Neuron (in vitro differentiated cells): ENCODE data around the gene MALAT1.

Experiments
- H2AFZ ChIP-seq: one replicate; pipeline ENCODE4 v1.6.1; 2013; ENCODE audit warnings: low read depth, mild to moderate bottlenecking, inconsistent platforms, low read length, moderate library complexity
- H3K27me3 ChIP-seq: one replicate; pipeline ENCODE4 v1.6.1; 2013; ENCODE audit warnings: low read length; ENCODE audit not compliant: insufficient read depth
- H3K36me3 ChIP-seq: one replicate; pipeline ENCODE4 v1.6.1; 2013; ENCODE audit warnings: low read length; ENCODE audit not compliant: insufficient read depth
- H3K4me1 ChIP-seq: one replicate; pipeline ENCODE4 v1.6.1; 2013; ENCODE audit warnings: low read length; ENCODE audit not compliant: insufficient read depth
- H3K4me3 ChIP-seq: 2 replicates; pipeline ENCODE4 v1.5.1; 2013; ENCODE audit warnings: mild to moderate bottlenecking, low read length, moderate library complexity
- H3K9me3 ChIP-seq: one replicate; pipeline ENCODE4 v1.6.1; 2013; ENCODE audit warnings: low read length

MALAT1 gene

GRCh38 chr11:65497141-65498041 lies 1.5 kb upstream of the MALAT1 start:
- Histone ChIP-seq H3K4me3 (peak overlapping the region; percentile 80), H2AFZ (no peak overlapping the region), H3K9me3 (no peaks in the 10 kb centered on the region), H3K27me3 (no peaks in the 10 kb centered on the region), H3K36me3 (peaks cover 13% of the 10 kb centered on the region), H3K4me1 (peaks cover 29% of the 10 kb centered on the region)

GRCh38 chr11:65498042-65498726 lies 661 bp upstream of the MALAT1 start:
- Histone ChIP-seq H3K4me1 (peaks cover 21% of the 10 kb centered on the region), H3K27me3 (no peaks in the 10 kb centered on the region), H2AFZ (no peak overlapping the region), H3K4me3 (peak overlapping the region; percentile 80), H3K9me3 (no peaks in the 10 kb centered on the region), H3K36me3 (peaks cover 21% of the 10 kb centered on the region)

- Histone ChIP-seq H3K4me1 (peaks cover 17% of the 10 kb centered on the region), H3K4me3 (peak overlapping the region; percentile 80)
Measured at GRCh38 chr11:65498727-65498976, 193 bp upstream of the MALAT1 start.

GRCh38 chr11:65499713-65500386 lies 1.0 kb downstream of the MALAT1 start:
- Histone ChIP-seq H3K9me3 (no peaks in the 10 kb centered on the region), H3K4me3 (peak overlapping the region; percentile 80), H3K4me1 (peaks cover 10% of the 10 kb centered on the region), H3K36me3 (peaks cover 38% of the 10 kb centered on the region), H2AFZ (no peak overlapping the region), H3K27me3 (no peaks in the 10 kb centered on the region)

More at GRCh38 chr11:65498727-65498976, 193 bp upstream of the MALAT1 start:
- Histone ChIP-seq H2AFZ (no peak overlapping the region), H3K27me3 (no peaks in the 10 kb centered on the region), H3K9me3 (no peaks in the 10 kb centered on the region), H3K36me3 (peaks cover 26% of the 10 kb centered on the region)

- Histone ChIP-seq H3K27me3 (no peaks in the 10 kb centered on the region), H3K36me3 (peaks cover 45% of the 10 kb centered on the region)
Measured at GRCh38 chr11:65500387-65501185, 1.7 kb downstream of the MALAT1 start.

GRCh38 chr11:65501186-65501471 lies 2.3 kb downstream of the MALAT1 start:
- Histone ChIP-seq H3K27me3 (no peaks in the 10 kb centered on the region), H2AFZ (no peak overlapping the region), H3K4me3 (peak overlapping the region; percentile 80), H3K9me3 (no peaks in the 10 kb centered on the region), H3K36me3 (peaks cover 50% of the 10 kb centered on the region), H3K4me1 (peaks cover 11% of the 10 kb centered on the region)

More at GRCh38 chr11:65500387-65501185, 1.7 kb downstream of the MALAT1 start:
- peaks cover 14% of the 10 kb centered on the region for H3K4me1 ChIP-seq
- peak overlapping the region; percentile 80 for H3K4me3 ChIP-seq
- H2AFZ ChIP-seq, result no peak overlapping the region
- H3K9me3 ChIP-seq, result no peaks in the 10 kb centered on the region

GRCh38 chr11:65501472-65502273 lies 2.8 kb downstream of the MALAT1 start:
- H3K4me1 ChIP-seq, result peaks cover 10% of the 10 kb centered on the region
- H3K36me3 ChIP-seq, result peaks cover 56% of the 10 kb centered on the region
- no peaks in the 10 kb centered on the region for H3K9me3 ChIP-seq
- H3K4me3 ChIP-seq, result peak overlapping the region; percentile 80
- no peaks in the 10 kb centered on the region for H3K27me3 ChIP-seq
- no peak overlapping the region for H2AFZ ChIP-seq

GRCh38 chr11:65502274-65502554 lies 3.4 kb downstream of the MALAT1 start:
- Histone ChIP-seq H3K27me3 (no peaks in the 10 kb centered on the region), H3K4me3 (peak overlapping the region; percentile 80), H3K36me3 (peaks cover 61% of the 10 kb centered on the region), H3K4me1 (peaks cover 10% of the 10 kb centered on the region), H2AFZ (no peak overlapping the region), H3K9me3 (no peaks in the 10 kb centered on the region)

- Histone ChIP-seq H3K36me3 (peaks cover 65% of the 10 kb centered on the region), H3K9me3 (no peaks in the 10 kb centered on the region), H3K4me1 (peaks cover 10% of the 10 kb centered on the region), H3K27me3 (no peaks in the 10 kb centered on the region), H3K4me3 (peak overlapping the region; percentile 80), H2AFZ (no peak overlapping the region)
Measured at GRCh38 chr11:65502555-65503367, 3.9 kb downstream of the MALAT1 start.

- Histone ChIP-seq H3K4me1 (peaks cover 10% of the 10 kb centered on the region), H2AFZ (no peak overlapping the region), H3K9me3 (no peaks in the 10 kb centered on the region), H3K4me3 (peak overlapping the region; percentile 80), H3K27me3 (no peaks in the 10 kb centered on the region), H3K36me3 (peaks cover 65% of the 10 kb centered on the region)
Measured at GRCh38 chr11:65503368-65503948, 4.6 kb downstream of the MALAT1 start.

- Histone ChIP-seq H3K4me1 (peaks cover 10% of the 10 kb centered on the region), H3K27me3 (no peaks in the 10 kb centered on the region), H2AFZ (no peak overlapping the region), H3K4me3 (peak overlapping the region; percentile 80), H3K36me3 (peaks cover 65% of the 10 kb centered on the region), H3K9me3 (no peaks in the 10 kb centered on the region)
Measured at GRCh38 chr11:65503949-65504673, 5.3 kb downstream of the MALAT1 start.
